Measurements from ENCODE around the gene CTXN1.

CTXN1 gene

DNA sequence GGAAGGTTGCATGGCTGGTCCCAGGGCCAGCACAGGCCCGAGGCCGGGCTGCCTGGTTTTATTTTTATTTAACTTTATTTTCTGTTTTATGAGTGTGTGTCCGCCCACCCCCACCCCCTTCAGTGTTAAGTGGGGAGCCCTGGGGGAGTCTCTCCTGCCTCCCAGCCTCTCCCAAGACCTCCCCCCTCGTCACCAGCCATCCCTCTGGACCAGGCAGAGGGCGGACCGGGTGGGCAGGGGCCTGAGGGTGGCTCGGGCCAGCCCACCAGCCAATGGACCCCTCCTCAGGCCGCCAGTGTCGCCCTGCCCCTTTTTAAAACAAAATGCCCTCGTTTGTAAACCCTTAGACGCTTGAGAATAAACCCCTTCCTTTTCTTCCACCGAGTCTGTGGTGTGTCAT, 11.8 kb downstream of the CTXN1 start:
- TF ChIP-seq ZNF174 (tag by site-specific recombination; IDR thresholded peaks at IDR 0.05) = no peak
- TF ChIP-seq, protein P1, sequence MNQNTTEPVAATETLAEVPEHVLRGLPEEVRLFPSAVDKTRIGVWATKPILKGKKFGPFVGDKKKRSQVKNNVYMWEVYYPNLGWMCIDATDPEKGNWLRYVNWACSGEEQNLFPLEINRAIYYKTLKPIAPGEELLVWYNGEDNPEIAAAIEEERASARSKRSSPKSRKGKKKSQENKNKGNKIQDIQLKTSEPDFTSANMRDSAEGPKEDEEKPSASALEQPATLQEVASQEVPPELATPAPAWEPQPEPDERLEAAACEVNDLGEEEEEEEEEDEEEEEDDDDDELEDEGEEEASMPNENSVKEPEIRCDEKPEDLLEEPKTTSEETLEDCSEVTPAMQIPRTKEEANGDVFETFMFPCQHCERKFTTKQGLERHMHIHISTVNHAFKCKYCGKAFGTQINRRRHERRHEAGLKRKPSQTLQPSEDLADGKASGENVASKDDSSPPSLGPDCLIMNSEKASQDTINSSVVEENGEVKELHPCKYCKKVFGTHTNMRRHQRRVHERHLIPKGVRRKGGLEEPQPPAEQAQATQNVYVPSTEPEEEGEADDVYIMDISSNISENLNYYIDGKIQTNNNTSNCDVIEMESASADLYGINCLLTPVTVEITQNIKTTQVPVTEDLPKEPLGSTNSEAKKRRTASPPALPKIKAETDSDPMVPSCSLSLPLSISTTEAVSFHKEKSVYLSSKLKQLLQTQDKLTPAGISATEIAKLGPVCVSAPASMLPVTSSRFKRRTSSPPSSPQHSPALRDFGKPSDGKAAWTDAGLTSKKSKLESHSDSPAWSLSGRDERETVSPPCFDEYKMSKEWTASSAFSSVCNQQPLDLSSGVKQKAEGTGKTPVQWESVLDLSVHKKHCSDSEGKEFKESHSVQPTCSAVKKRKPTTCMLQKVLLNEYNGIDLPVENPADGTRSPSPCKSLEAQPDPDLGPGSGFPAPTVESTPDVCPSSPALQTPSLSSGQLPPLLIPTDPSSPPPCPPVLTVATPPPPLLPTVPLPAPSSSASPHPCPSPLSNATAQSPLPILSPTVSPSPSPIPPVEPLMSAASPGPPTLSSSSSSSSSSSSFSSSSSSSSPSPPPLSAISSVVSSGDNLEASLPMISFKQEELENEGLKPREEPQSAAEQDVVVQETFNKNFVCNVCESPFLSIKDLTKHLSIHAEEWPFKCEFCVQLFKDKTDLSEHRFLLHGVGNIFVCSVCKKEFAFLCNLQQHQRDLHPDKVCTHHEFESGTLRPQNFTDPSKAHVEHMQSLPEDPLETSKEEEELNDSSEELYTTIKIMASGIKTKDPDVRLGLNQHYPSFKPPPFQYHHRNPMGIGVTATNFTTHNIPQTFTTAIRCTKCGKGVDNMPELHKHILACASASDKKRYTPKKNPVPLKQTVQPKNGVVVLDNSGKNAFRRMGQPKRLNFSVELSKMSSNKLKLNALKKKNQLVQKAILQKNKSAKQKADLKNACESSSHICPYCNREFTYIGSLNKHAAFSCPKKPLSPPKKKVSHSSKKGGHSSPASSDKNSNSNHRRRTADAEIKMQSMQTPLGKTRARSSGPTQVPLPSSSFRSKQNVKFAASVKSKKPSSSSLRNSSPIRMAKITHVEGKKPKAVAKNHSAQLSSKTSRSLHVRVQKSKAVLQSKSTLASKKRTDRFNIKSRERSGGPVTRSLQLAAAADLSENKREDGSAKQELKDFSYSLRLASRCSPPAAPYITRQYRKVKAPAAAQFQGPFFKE (tag by site-specific recombination; IDR thresholded peaks at IDR 0.05; ENCODE audit: borderline replicate concordance) = no peak
- TF ChIP-seq ZNF266 (tag by site-specific recombination; IDR thresholded peaks at IDR 0.05; ENCODE audit: low read depth) = no peak
- no peak for TF ChIP-seq ZNF335 (tag by site-specific recombination; conservative IDR thresholded peaks at IDR 0.05)
- TF ChIP-seq ZNF777 (tag by site-specific recombination; IDR thresholded peaks at IDR 0.05; ENCODE audit: borderline replicate concordance) = no peak
- no peak for TF ChIP-seq ZNF558 (tag by site-specific recombination; IDR thresholded peaks at IDR 0.05)
- TF ChIP-seq ZNF239 (tag by site-specific recombination; IDR thresholded peaks at IDR 0.05) = no peak
- TF ChIP-seq OVOL3 (tag by site-specific recombination; IDR thresholded peaks at IDR 0.05) = no peak
- no peak for TF ChIP-seq ATF2 (tag by site-specific recombination; IDR thresholded peaks at IDR 0.05; ENCODE audit: low read depth)
- TF ChIP-seq ZNF571 (tag by site-specific recombination; IDR thresholded peaks at IDR 0.05) = no peak
- TF ChIP-seq ZBTB21 (tag by site-specific recombination; IDR thresholded peaks at IDR 0.05) = no peak
- TF ChIP-seq, protein P2, sequence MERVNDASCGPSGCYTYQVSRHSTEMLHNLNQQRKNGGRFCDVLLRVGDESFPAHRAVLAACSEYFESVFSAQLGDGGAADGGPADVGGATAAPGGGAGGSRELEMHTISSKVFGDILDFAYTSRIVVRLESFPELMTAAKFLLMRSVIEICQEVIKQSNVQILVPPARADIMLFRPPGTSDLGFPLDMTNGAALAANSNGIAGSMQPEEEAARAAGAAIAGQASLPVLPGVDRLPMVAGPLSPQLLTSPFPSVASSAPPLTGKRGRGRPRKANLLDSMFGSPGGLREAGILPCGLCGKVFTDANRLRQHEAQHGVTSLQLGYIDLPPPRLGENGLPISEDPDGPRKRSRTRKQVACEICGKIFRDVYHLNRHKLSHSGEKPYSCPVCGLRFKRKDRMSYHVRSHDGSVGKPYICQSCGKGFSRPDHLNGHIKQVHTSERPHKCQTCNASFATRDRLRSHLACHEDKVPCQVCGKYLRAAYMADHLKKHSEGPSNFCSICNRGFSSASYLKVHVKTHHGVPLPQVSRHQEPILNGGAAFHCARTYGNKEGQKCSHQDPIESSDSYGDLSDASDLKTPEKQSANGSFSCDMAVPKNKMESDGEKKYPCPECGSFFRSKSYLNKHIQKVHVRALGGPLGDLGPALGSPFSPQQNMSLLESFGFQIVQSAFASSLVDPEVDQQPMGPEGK (tag by site-specific recombination; IDR thresholded peaks at IDR 0.05) = no peak
- no peak for TF ChIP-seq ZNF664 (tag by site-specific recombination; IDR thresholded peaks at IDR 0.05)

GRCh38 chr19:7913652-7914051, 12.3 kb downstream of the CTXN1 start:
- POLR2A ChIA-PET = no interaction called here
- H3K36me3 ChIP-seq (ENCODE audit: control insufficient read depth in 2 of 2, insufficient read depth in 1 of 2, low read length in 2 of 2) = peaks cover 0 to 32% of the 10 kb centered on the region in 2 experiments; a peak in 2 of 3 replicates
- H3K9me3 ChIP-seq (ENCODE audit: control insufficient read depth, insufficient read depth, low read depth, low read length) = no peaks in the 10 kb centered on the region
- no peak overlapping the region for H3K4me3 ChIP-seq (ENCODE audit: low read depth, low read length)
- no peaks in the 10 kb centered on the region; the same call in 1 of the 2 replicates for H3K4me1 ChIP-seq (ENCODE audit: control insufficient read depth, insufficient read depth, low read length)
- H3K27ac ChIP-seq (ENCODE audit: extremely low read depth, low read depth, low read length) = no peak overlapping the region
- CTCF ChIA-PET = interaction anchor here (0.9 kb wide), 1 partner anchor 61 kb away, joined by 4 read pairs; no protein-coding TSS in a partner anchor
- TF ChIP-seq ZNF146 (tag by site-specific recombination; IDR thresholded peaks at IDR 0.05) (no peak), ZNF48 (tag by site-specific recombination; IDR thresholded peaks at IDR 0.05) (no peak), ZNF658 (tag by site-specific recombination; IDR thresholded peaks at IDR 0.05) (no peak), ZNF266 (tag by site-specific recombination; IDR thresholded peaks at IDR 0.05; ENCODE audit: low read depth) (no peak), MZF1 (tag by site-specific recombination; IDR thresholded peaks at IDR 0.05; ENCODE audit: borderline replicate concordance) (no peak), ZNF501 (tag by site-specific recombination; IDR thresholded peaks at IDR 0.05) (no peak), HOXD13 (CRISPR knock-in tag; IDR thresholded peaks at IDR 0.05; ENCODE audit: borderline replicate concordance) (no peak), ZNF394 (tag by site-specific recombination; IDR thresholded peaks at IDR 0.05; ENCODE audit: borderline replicate concordance) (no peak), ZNF169 (tag by site-specific recombination; IDR thresholded peaks at IDR 0.05) (no peak), ZNF114 (tag by site-specific recombination; IDR thresholded peaks at IDR 0.05) (no peak), ZNF837 (tag by site-specific recombination; IDR thresholded peaks at IDR 0.05) (no peak), ZNF341 (tag by site-specific recombination; IDR thresholded peaks at IDR 0.05; ENCODE audit: low read depth) (no peak), BCL11B (tag by site-specific recombination; IDR thresholded peaks at IDR 0.05; ENCODE audit: low read depth) (no peak)
- TF ChIP-seq, protein P3, sequence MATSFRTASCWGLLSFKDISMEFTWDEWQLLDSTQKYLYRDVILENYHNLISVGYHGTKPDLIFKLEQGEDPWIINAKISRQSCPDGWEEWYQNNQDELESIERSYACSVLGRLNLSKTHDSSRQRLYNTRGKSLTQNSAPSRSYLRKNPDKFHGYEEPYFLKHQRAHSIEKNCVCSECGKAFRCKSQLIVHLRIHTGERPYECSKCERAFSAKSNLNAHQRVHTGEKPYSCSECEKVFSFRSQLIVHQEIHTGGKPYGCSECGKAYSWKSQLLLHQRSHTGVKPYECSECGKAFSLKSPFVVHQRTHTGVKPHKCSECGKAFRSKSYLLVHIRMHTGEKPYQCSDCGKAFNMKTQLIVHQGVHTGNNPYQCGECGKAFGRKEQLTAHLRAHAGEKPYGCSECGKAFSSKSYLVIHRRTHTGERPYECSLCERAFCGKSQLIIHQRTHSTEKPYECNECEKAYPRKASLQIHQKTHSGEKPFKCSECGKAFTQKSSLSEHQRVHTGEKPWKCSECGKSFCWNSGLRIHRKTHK (tag by site-specific recombination; IDR thresholded peaks at IDR 0.05) = no peak

More for the DNA sequence above, 11.8 kb downstream of the CTXN1 start:
- CTCF ChIA-PET = no interaction called here
- no peaks in the 10 kb centered on the region for H3K9me3 ChIP-seq (ENCODE audit: control insufficient read depth, insufficient read depth, low read depth, low read length)
- peaks cover 0 to 31% of the 10 kb centered on the region in 2 experiments; a peak in 2 of 3 replicates for H3K36me3 ChIP-seq (ENCODE audit: control insufficient read depth in 2 of 2, insufficient read depth in 1 of 2, low read length in 2 of 2)
- H3K4me3 ChIP-seq (ENCODE audit: low read depth, low read length) = no peak overlapping the region
- H3K27ac ChIP-seq (ENCODE audit: extremely low read depth, low read depth, low read length) = no peak overlapping the region
- H3K4me1 ChIP-seq (ENCODE audit: control insufficient read depth, insufficient read depth, low read length) = no peaks in the 10 kb centered on the region; the same call in 1 of the 2 replicates
- POLR2A ChIA-PET = interaction anchor here (0.8 kb wide), 1 partner anchor 11 kb away, joined by 3 read pairs; the partner anchor contains the start of gene MAP2K7
